ENCODE results near the gene PRTN3.

GRCh38 chr19:821825-822503 lies 18.8 kb upstream of the PRTN3 start, which contains the start of gene PLPPR3:
- no peak for TF ChIP-seq RCOR1 (IDR thresholded peaks at IDR 0.05; ENCODE audit: low read length)
- TF ChIP-seq CTCF (IDR thresholded peaks at IDR 0.05), result no peak

Data from SK-N-SH (cell line).